H1 (cell line): ENCODE results near the gene ZBTB24. TPM values are rescaled to one million over a fixed set of nuclear protein-coding genes. Genes with fewer than 3 reads are reported as not detected.

Source experiments
- BRCA1 ChIP-seq: IDR thresholded peaks from 2 replicates; pipeline ENCODE4 v1.6.1; 2012; ENCODE audit warnings: low read depth, low read length, improper control_type of control experiment
- GABPA ChIP-seq: IDR thresholded peaks from 2 replicates; pipeline ENCODE4 v1.6.1; 2011; ENCODE audit warnings: mild to moderate bottlenecking, low read length, moderate library complexity, borderline replicate concordance; ENCODE audit not compliant: insufficient read depth
- NANOG ChIP-seq: IDR thresholded peaks from 2 replicates; pipeline ENCODE4 v1.6.1; 2011; ENCODE audit warnings: low read length, low read depth, mild to moderate bottlenecking, inconsistent platforms; ENCODE audit not compliant: insufficient read depth, poor library complexity, severe bottlenecking
- RXRA ChIP-seq: IDR thresholded peaks from 2 replicates; pipeline ENCODE4 v1.6.1; 2011; ENCODE audit warnings: low read depth, mild to moderate bottlenecking, low read length, moderate library complexity; ENCODE audit not compliant: insufficient read depth
- SIX5 ChIP-seq: IDR thresholded peaks from 2 replicates; pipeline ENCODE4 v1.6.1; 2011; ENCODE audit warnings: mild to moderate bottlenecking, low read depth, low read length
- TAF1 ChIP-seq: IDR thresholded peaks from 2 replicates; pipeline ENCODE4 v1.6.1; 2011; ENCODE audit warnings: mild to moderate bottlenecking, low read depth, low read length
- polyA plus RNA-seq, 7 experiments: library from polyadenylated mRNA; depleted of rRNA in 3 of 7; stranded (reverse) in 5 of 7; unstranded in 2 of 7; fragments of >200 nt in 5 of 7; fragments of 200-250 nt in 2 of 7; gene quantifications; 1 replicate in 5 of 7; 2 replicates in 1 of 7; 4 replicates in 1 of 7; pipeline versions ENCODE4 v1.2.1 to v1.2.3, GENCODE V29; 2011 to 2013; ENCODE audit warnings: missing spikeins in 2 of 7, mixed read lengths in 2 of 7
- total RNA-seq: library from RNA; stranded (reverse); fragmentation: NEBNext Ultra II Directional; extraction: Animal tissue kit (Norgen Biotek cat#: 25700); gene quantifications from 2 replicates; pipeline ENCODE4 v1.2.1, GENCODE V29; 2021

Gene ZBTB24
- total and polyA plus RNA-seq, 2 of the 8 experiments (the other 6 are each of a cell fraction or from before 2014, with no cell fraction given), result 7.5 to 21.0 TPM

DNA sequence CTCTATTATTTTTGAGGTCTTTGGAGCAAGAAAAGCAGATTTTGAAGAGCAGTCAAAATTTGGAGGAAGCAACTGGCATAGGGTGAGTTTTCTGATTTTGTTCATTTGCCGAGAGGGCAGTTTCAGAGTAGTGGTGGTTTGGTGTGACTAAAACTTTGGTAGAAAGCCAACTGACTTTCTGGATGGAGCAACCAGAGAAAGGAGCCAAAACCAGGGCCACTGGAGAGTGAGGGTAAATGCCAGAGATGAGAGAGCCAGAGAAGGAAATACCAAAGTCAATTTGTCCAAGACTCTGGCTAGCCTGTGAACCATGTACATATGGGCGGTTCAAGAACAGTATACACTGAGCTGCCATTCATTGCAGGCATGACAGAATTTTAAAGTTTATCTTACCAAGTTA, 40.5 kb upstream of the ZBTB24 start (continued):
- TF ChIP-seq GABPA, result no peak
- TF ChIP-seq NANOG, result no peak
- no peak for TF ChIP-seq BRCA1
- no peak for TF ChIP-seq RXRA
- TF ChIP-seq TAF1, result no peak
- no peak for TF ChIP-seq SIX5
